Lower leg skin (tissue), 4 donors: ENCODE results near the gene ACBD5. TPM values are rescaled to one million over a fixed set of nuclear protein-coding genes. Genes with fewer than 3 reads are reported as not detected.

Experiments used
- DNase-seq, 2 donors: peaks; one replicate each; pipeline ENCODE4 v3.0.0-alpha.2; 2019; ENCODE audit warnings: low spot score in 2 of 2
- H3K4me3 ChIP-seq: fragments of 200-600 bp; sonication (generic); 2 replicates; pipeline ENCODE4 v1.5.1; 2017; ENCODE audit warnings: mild to moderate bottlenecking, low read depth; ENCODE audit not compliant: poor library complexity, severe bottlenecking
- POLR2A ChIP-seq, 2 donors: fragments of 450-650 bp; IDR thresholded peaks; one replicate each; pipeline ENCODE4 v1.6.1; 2016 to 2017; ENCODE audit warnings: antibody characterized with exemption in 2 of 2, mild to moderate bottlenecking in 1 of 2, moderate library complexity in 1 of 2
- WGBS, 2 donors: methylation state at CpG; one replicate each; pipeline ENCODE4 v1.1.5; 2018; 5-methylcytosine and 5-hydroxymethylcytosine counted together
- intact Hi-C: fragments of 100-400 bp; cut with DNase I; formaldehyde crosslinking; loops from one replicate; pipeline ENCODE4 v1.15.0; 2023; ENCODE audit warnings: low total_unique reads
- total RNA-seq, 4 donors: library from RNA; depleted of rRNA; stranded (reverse); fragments of >200 nt; gene quantifications; one replicate each; pipeline ENCODE4 v1.1.0, GENCODE V29; 2016
- TF ChIP-seq, protein P1 (sequence below), 3 donors: fragments of 450-650 bp; IDR thresholded peaks; one replicate each; pipeline ENCODE4 v1.5.1; 2016; ENCODE audit warnings: antibody characterized with exemption in 3 of 3, mild to moderate bottlenecking in 3 of 3, moderate library complexity in 2 of 3

The ACBD5 gene
- total RNA-seq, 4 donors from 2014 or later, result 22.3 to 36.8 (median 33.5) TPM

DNA sequence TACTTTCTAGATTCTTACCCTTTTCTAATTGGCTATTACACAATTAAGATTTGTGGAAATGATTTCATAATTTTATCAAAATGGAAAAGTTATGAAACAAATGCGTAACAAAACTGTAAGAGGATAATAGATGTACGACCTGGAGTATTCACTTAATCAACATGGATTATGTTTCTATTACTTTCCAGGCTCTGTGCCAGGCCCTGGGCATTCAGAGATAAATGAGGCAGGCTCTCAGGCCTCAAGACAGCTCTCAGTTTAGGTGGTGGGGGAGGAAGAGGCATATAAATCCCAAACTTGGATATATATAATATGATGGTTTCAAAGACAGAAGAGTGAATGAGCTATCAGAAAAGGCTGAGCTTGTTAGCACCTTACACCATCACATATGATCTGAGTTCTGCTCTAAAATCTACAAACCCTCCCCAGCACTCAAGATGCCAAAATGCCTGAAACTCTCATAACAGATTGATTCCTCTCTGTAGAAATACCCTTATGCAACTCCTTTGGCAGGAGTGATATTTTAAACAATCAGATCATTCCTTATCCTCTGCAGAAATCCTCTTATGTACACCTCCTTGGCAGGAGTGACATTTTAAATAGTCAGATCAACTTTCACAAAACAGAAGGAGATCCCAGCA lies 42.5 kb downstream of the ACBD5 start:
- WGBS, 2 donors, result 64 to 68% methylated on average over 2 of the region's 2 CpGs
- TF ChIP-seq, protein P1, sequence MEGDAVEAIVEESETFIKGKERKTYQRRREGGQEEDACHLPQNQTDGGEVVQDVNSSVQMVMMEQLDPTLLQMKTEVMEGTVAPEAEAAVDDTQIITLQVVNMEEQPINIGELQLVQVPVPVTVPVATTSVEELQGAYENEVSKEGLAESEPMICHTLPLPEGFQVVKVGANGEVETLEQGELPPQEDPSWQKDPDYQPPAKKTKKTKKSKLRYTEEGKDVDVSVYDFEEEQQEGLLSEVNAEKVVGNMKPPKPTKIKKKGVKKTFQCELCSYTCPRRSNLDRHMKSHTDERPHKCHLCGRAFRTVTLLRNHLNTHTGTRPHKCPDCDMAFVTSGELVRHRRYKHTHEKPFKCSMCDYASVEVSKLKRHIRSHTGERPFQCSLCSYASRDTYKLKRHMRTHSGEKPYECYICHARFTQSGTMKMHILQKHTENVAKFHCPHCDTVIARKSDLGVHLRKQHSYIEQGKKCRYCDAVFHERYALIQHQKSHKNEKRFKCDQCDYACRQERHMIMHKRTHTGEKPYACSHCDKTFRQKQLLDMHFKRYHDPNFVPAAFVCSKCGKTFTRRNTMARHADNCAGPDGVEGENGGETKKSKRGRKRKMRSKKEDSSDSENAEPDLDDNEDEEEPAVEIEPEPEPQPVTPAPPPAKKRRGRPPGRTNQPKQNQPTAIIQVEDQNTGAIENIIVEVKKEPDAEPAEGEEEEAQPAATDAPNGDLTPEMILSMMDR (IDR thresholded peaks at IDR 0.05), result no peak
- TF ChIP-seq POLR2A (IDR thresholded peaks at IDR 0.05), result no peak
- intact Hi-C loops, result no loop called here
- DNase-seq, result no peak
- H3K4me3 ChIP-seq, result no peak overlapping the region

GRCh38 chr10:27192284-27192683 lies 48.3 kb downstream of the ACBD5 start:
- TF ChIP-seq, protein P1 (IDR thresholded peaks at IDR 0.05), result no peak
- TF ChIP-seq POLR2A (IDR thresholded peaks at IDR 0.05), result no peak
- intact Hi-C loops, result no loop called here
- no peak for DNase-seq
- 64 to 76% methylated on average over 3 of the region's 3 CpGs for WGBS, 2 donors
- H3K4me3 ChIP-seq, result no peak overlapping the region

GRCh38 chr10:27190508-27190907 lies 50.1 kb downstream of the ACBD5 start:
- H3K4me3 ChIP-seq, result no peak overlapping the region
- TF ChIP-seq, protein P1 (IDR thresholded peaks at IDR 0.05), result no peak
- DNase-seq, result no peak
- WGBS, 2 donors, result 76 to 87% methylated on average over 2 of the region's 2 CpGs
- intact Hi-C loops, result no loop called here

GRCh38 chr10:27188897-27189296 lies 51.7 kb downstream of the ACBD5 start:
- WGBS, 2 donors, result 94 to 98% methylated on average over 4 of the region's 4 CpGs
- intact Hi-C loops, result no loop called here
- TF ChIP-seq POLR2A (IDR thresholded peaks at IDR 0.05), result no peak
- TF ChIP-seq, protein P1 (IDR thresholded peaks at IDR 0.05), result no peak
- H3K4me3 ChIP-seq, result no peak overlapping the region
- no peak for DNase-seq

DNA sequence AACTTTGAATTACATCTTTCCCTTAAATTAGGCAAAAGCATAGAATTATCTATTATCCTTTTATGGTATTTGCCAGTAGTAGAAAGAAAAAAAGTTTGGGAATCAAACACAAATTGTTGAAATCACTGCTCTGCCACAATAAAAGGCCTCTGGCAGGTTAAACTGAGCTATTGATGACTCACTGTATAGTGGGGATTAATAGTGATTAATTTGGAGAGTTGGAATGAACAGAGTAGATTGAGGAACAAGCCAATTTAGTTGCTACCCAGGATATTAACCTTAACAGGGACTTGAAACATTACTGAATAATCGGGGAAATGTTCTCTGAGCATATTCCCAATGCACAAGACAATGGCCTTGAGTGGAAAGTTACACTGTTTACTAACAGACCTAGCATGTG lies 52.3 kb downstream of the ACBD5 start:
- TF ChIP-seq, protein P1 (IDR thresholded peaks at IDR 0.05), result no peak
- TF ChIP-seq POLR2A (IDR thresholded peaks at IDR 0.05), result no peak
- 93 to 100% methylated on average over 1 of the region's 1 CpG for WGBS, 2 donors
- no peak overlapping the region for H3K4me3 ChIP-seq
- intact Hi-C loops, result no loop called here
- no peak for DNase-seq

GRCh38 chr10:27169849-27170248 lies 70.7 kb downstream of the ACBD5 start:
- intact Hi-C loops, result no loop called here
- WGBS, 2 donors, result 92 to 93% methylated on average over 4 of the region's 4 CpGs
- no peak for DNase-seq
- TF ChIP-seq, protein P1 (IDR thresholded peaks at IDR 0.05), result no peak
- no peak for TF ChIP-seq POLR2A (IDR thresholded peaks at IDR 0.05)
- no peak overlapping the region for H3K4me3 ChIP-seq
